ENCODE measurements around the gene FIGNL2.
"Not testable (repeated sequence)": the region's sequence is repeated elsewhere in the genome, so short reads cannot be mapped to it uniquely, and the experiment has no call there.

Gene FIGNL2

GRCh38 chr12:51848326-51848727, at the start of gene FIGNL2:
Gene FIGNL2 (minus strand): TSS chr12:51848718. CDS start chr12:51822413, 26,305 bp downstream.
- no peak for DNase-seq

- DNase-seq = no peak
Observed at GRCh38 chr12:51897181-51897580, 48.7 kb upstream of the FIGNL2 start.

GRCh38 chr12:51896236-51896635, 47.7 kb upstream of the FIGNL2 start:
- DNase-seq = no peak

- no peak for DNase-seq
Observed at GRCh38 chr12:51895378-51896135, 47.0 kb upstream of the FIGNL2 start.

- DNase-seq = no peak
Observed at GRCh38 chr12:51893786-51894185, 45.3 kb upstream of the FIGNL2 start.

- no peak for DNase-seq
Observed at GRCh38 chr12:51891843-51892242, 43.3 kb upstream of the FIGNL2 start.

- no peak for DNase-seq
Observed at GRCh38 chr12:51890511-51891171, 42.1 kb upstream of the FIGNL2 start.

GRCh38 chr12:51890133-51890464, 41.6 kb upstream of the FIGNL2 start:
- DNase-seq = no peak

- no peak for DNase-seq
Observed at GRCh38 chr12:51889216-51890132, 41.0 kb upstream of the FIGNL2 start.

- DNase-seq = no peak
Observed at GRCh38 chr12:51888316-51889215, 40.0 kb upstream of the FIGNL2 start.

GRCh38 chr12:51887476-51888315, 39.2 kb upstream of the FIGNL2 start, which contains the start of gene ANKRD33:
Gene ANKRD33 (plus strand): TSS chr12:51888103. CDS start chr12:51888187, 84 bp downstream.
- no peak for DNase-seq

GRCh38 chr12:51886021-51886710, 37.6 kb upstream of the FIGNL2 start:
- peak; percentile 9 for DNase-seq

- DNase-seq = not testable (repeated sequence)
Observed at GRCh38 chr12:51885294-51886020, 36.9 kb upstream of the FIGNL2 start.

GRCh38 chr12:51884676-51885229, 36.2 kb upstream of the FIGNL2 start:
- DNase-seq = no peak

- no peak for DNase-seq
Observed at GRCh38 chr12:51883998-51884675, 35.6 kb upstream of the FIGNL2 start.

GRCh38 chr12:51883295-51883694, 34.8 kb upstream of the FIGNL2 start:
- no peak for DNase-seq

- DNase-seq = no peak
Observed at GRCh38 chr12:51879102-51879501, 30.6 kb upstream of the FIGNL2 start.

- DNase-seq = no peak
Observed at GRCh38 chr12:51874486-51874885, 26.0 kb upstream of the FIGNL2 start.

- DNase-seq = no peak
Observed at GRCh38 chr12:51874000-51874399, 25.5 kb upstream of the FIGNL2 start.
